ENCODE data around the gene ASIC1. TPM values are rescaled to one million over a fixed set of nuclear protein-coding genes. Genes with fewer than 3 reads are reported as not detected.

Gene ASIC1
- total RNA-seq, 2 experiments from 2014 or later = 31.3 to 33.3 TPM

DNA sequence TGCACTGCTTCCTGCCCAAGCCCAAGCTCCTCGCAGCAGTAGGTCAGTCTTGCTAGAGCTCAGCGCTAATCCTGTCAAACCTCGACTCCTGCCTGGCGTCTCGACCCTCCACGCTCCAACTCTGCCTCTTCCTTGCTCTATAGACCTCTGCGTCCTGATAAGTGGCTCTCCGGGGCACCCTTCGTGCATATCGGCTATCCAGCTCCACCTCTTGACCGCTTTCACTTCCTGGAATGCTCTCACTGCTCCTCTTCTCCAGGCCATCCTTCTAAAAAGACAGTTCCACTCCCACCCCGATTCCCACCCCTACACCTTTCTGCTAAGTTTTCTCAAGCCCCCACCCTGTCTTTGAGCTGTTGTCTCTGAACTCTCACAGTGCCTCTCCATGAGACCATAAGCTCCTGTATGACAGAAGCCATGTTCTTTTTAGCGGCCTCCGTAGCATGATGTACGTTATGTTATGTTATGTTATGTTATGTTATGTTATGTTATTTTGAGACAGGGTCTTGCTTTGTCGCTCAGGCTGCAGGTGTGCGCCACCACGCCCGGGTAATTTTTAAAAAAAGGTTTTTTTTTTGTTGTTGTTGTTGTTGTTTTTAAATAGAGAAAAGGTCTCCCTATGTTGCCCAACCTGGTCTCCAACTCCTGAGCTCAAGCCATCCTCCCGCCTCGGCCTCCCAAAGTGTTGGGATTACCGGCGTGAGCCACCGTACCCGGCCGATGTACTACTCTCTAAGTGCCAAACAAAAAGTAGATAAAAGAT, 55.2 kb downstream of the ASIC1 start:
- Mint-ChIP-seq H3K36me3 (peaks cover 15% of the 10 kb centered on the region), H3K27ac (peak overlapping the region; percentile 100), H3K9me3 (no peaks in the 10 kb centered on the region), H3K27me3 (no peaks in the 10 kb centered on the region), H3K4me3 (peak overlapping the region; percentile 100), H3K4me1 (peaks cover 26% of the 10 kb centered on the region)
- ATAC-seq (ENCODE audit: low read depth) = no peak
- no peak for DNase-seq
- POLR2A ChIA-PET = interaction anchor here (0.6 to 4.6 kb wide), 20 partner anchors 8 to 1156 kb away, joined by 3 to 42 read pairs (median 5); partner anchors contain the start of genes CERS5, GPD1, LIMA1 and RACGAP1

DNA sequence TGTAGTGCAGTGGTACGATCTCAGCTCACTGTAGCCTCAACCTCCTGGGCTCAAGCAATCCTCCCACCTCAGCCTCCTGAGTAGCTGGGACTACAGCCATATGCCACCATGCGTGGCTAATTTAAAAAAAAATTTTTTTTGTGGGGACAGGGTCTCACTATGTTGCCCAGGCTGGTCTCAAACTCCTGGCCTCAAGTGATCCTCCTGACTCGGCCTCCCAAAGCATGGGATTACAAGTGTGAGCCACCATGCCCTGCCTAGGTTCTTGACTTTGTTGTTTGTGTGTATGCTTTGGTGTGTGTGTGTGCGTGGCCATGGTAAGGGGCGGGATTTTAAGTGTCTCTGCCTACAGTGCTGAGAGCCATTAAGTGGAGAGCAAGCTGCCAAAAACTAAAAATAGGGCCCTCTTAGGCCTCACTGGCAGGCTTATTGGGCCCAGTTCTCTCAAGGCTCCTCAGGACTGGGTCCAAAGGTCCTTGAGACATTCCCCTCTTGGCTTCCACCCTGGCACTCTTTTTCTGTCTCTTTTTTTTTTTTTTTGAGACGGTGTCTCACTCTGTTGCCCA, 59.7 kb downstream of the ASIC1 start:
- no peak overlapping the region for H3K4me3 Mint-ChIP-seq
- H3K36me3 Mint-ChIP-seq = peaks cover 26% of the 10 kb centered on the region
- ATAC-seq (ENCODE audit: low read depth) (no peak), DNase-seq (no peak)
- peaks cover 16% of the 10 kb centered on the region for H3K4me1 Mint-ChIP-seq
- H3K27ac Mint-ChIP-seq = peak overlapping the region; percentile 16
- POLR2A ChIA-PET = interaction anchor here (0.7 kb wide), 1 partner anchor 284 kb away, joined by 5 read pairs; no protein-coding TSS in a partner anchor
- H3K27me3 Mint-ChIP-seq = no peaks in the 10 kb centered on the region
- no peaks in the 10 kb centered on the region for H3K9me3 Mint-ChIP-seq

GRCh38 chr12:50119387-50119786, 62.0 kb downstream of the ASIC1 start:
- POLR2A ChIA-PET = no interaction called here
- Mint-ChIP-seq H3K4me1 (peaks cover 14% of the 10 kb centered on the region), H3K27ac (no peak overlapping the region), H3K27me3 (no peaks in the 10 kb centered on the region), H3K4me3 (no peak overlapping the region), H3K9me3 (no peaks in the 10 kb centered on the region), H3K36me3 (peaks cover 31% of the 10 kb centered on the region)
- DNase-seq (no peak), ATAC-seq (ENCODE audit: low read depth) (no peak)

GRCh38 chr12:50120521-50120920, 63.1 kb downstream of the ASIC1 start:
- H3K4me1 Mint-ChIP-seq = peaks cover 19% of the 10 kb centered on the region
- H3K27ac Mint-ChIP-seq = peak overlapping the region; percentile 17
- ATAC-seq (ENCODE audit: low read depth) (no peak), DNase-seq (no peak)
- H3K36me3 Mint-ChIP-seq = peaks cover 28% of the 10 kb centered on the region
- H3K27me3 Mint-ChIP-seq = no peaks in the 10 kb centered on the region
- POLR2A ChIA-PET = interaction anchor here (0.6 to 1.1 kb wide), 3 partner anchors 9 to 95 kb away, joined by 3 to 5 read pairs (median 3); partner anchors contain the start of genes COX14 and RACGAP1
- no peaks in the 10 kb centered on the region for H3K9me3 Mint-ChIP-seq
- no peak overlapping the region for H3K4me3 Mint-ChIP-seq

DNA sequence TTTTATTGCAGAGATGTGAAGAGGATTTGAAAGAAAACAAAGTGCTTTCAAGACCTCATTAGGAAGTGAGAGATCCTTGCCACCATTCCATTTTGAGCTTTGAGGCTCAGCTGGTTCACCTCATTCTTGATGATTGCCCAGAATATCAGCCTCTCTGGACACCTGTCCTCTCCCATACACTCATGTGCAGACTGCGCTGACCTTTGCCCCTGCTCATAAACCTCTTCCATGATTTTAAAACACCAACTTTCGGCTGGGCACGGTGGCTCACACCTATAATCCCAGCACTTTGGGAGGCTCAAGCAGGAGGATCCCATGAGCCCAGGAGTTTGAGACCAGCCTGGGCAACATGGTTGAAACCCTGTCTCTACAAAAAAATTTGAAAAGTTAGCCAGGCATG, 63.6 kb downstream of the ASIC1 start:
- Mint-ChIP-seq H3K27me3 (no peaks in the 10 kb centered on the region), H3K36me3 (peaks cover 24% of the 10 kb centered on the region), H3K4me3 (no peak overlapping the region), H3K27ac (no peak overlapping the region), H3K4me1 (peaks cover 20% of the 10 kb centered on the region), H3K9me3 (no peaks in the 10 kb centered on the region)
- DNase-seq (no peak), ATAC-seq (ENCODE audit: low read depth) (no peak)
- POLR2A ChIA-PET = interaction anchor here (0.6 to 1.1 kb wide), 2 partner anchors 9 to 96 kb away, joined by 3 to 5 read pairs; partner anchors contain the start of genes COX14 and RACGAP1

DNA sequence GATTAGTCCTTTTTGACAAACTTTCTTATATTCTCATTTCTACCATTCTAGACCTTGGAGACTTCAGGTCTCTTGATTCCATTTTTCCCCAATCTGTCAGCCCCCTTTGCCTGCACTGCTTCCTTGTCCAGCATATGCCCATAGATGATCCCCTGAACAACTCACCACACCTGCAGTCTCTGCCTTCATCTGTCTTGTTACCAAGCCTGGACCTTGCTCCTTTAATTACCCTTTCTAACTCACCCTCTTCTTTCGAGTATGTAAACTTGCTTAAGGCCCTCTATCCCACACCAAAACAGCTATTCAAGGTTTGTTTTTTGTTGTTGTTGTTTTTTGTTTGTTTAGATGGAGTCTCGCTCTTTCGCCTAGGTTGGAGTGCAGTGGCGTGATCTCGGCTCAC, 64.2 kb downstream of the ASIC1 start:
- Mint-ChIP-seq H3K36me3 (peaks cover 24% of the 10 kb centered on the region), H3K4me3 (no peak overlapping the region), H3K4me1 (peaks cover 17% of the 10 kb centered on the region), H3K27me3 (no peaks in the 10 kb centered on the region), H3K9me3 (no peaks in the 10 kb centered on the region), H3K27ac (no peak overlapping the region)
- POLR2A ChIA-PET = interaction anchor here (1.7 kb wide), 1 partner anchor 9 kb away, joined by 4 read pairs; no protein-coding TSS in a partner anchor
- DNase-seq (no peak), ATAC-seq (ENCODE audit: low read depth) (no peak)

GRCh38 chr12:50123203-50123602, 65.8 kb downstream of the ASIC1 start:
- Mint-ChIP-seq H3K4me1 (peaks cover 14% of the 10 kb centered on the region), H3K27me3 (no peaks in the 10 kb centered on the region), H3K27ac (no peak overlapping the region), H3K36me3 (peaks cover 23% of the 10 kb centered on the region), H3K9me3 (no peaks in the 10 kb centered on the region), H3K4me3 (no peak overlapping the region)
- DNase-seq (no peak), ATAC-seq (ENCODE audit: low read depth) (no peak)
- POLR2A ChIA-PET = interaction anchor here (1.7 kb wide), 1 partner anchor 10 kb away, joined by 4 read pairs; no protein-coding TSS in a partner anchor

- no peaks in the 10 kb centered on the region for H3K27me3 Mint-ChIP-seq
- no peak for ATAC-seq (ENCODE audit: low read depth)
- H3K4me3 Mint-ChIP-seq = no peak overlapping the region
- peaks cover 19% of the 10 kb centered on the region for H3K36me3 Mint-ChIP-seq
- no peak for DNase-seq
- H3K27ac Mint-ChIP-seq = no peak overlapping the region
- no peaks in the 10 kb centered on the region for H3K9me3 Mint-ChIP-seq
- POLR2A ChIA-PET = interaction anchor here (1.6 kb wide), 1 partner anchor 15 kb away, joined by 6 read pairs; the partner anchor contains the start of gene COX14
- H3K4me1 Mint-ChIP-seq = peaks cover 14% of the 10 kb centered on the region
Observed at GRCh38 chr12:50127546-50127945, 70.2 kb downstream of the ASIC1 start.

DNA sequence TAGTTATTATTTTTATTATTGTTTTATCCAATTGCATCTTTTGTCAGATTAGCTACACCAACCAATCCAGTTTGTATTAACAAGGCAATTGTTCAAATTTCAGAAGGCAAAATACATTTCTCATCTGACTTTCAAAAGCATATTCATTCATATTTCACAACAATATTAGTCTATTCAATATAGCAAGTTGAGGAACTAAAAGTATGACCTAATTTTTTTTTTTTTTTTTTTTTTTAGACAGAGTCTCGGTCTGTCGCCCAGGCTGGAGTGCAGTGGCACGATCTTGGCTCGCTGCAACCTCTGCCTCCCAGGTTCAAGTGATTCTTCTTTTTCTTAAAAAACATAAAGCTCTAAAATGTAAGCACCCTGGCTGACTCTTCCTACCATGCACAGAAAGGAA, 71.9 kb downstream of the ASIC1 start:
- no peak overlapping the region for H3K27ac Mint-ChIP-seq
- H3K36me3 Mint-ChIP-seq = peaks cover 16% of the 10 kb centered on the region
- H3K27me3 Mint-ChIP-seq = no peaks in the 10 kb centered on the region
- no peaks in the 10 kb centered on the region for H3K9me3 Mint-ChIP-seq
- H3K4me3 Mint-ChIP-seq = no peak overlapping the region
- DNase-seq (no peak), ATAC-seq (ENCODE audit: low read depth) (no peak)
- POLR2A ChIA-PET = interaction anchor here (1.5 kb wide), 1 partner anchor 18 kb away, joined by 5 read pairs; the partner anchor contains the start of gene COX14
- peaks cover 11% of the 10 kb centered on the region for H3K4me1 Mint-ChIP-seq

GRCh38 chr12:50132505-50133135, 75.2 kb downstream of the ASIC1 start:
- POLR2A ChIA-PET = no interaction called here
- Mint-ChIP-seq H3K4me1 (no peaks in the 10 kb centered on the region), H3K27me3 (no peaks in the 10 kb centered on the region), H3K9me3 (no peaks in the 10 kb centered on the region), H3K36me3 (peaks cover 15% of the 10 kb centered on the region), H3K27ac (peak overlapping the region; percentile 43), H3K4me3 (no peak overlapping the region)
- DNase-seq = no peak
- no peak for ATAC-seq (ENCODE audit: low read depth)

Other genes starting within 250 kb of the ASIC1 start
- 10 to 100 TPM; 10.3 to 11.0 TPM for gene NCKAP5L, start 229.2 kb upstream of the ASIC1 start, total RNA-seq
- 10 to 100 TPM in 1 of 2 experiments, 1 to 10 TPM in 1; 9.3 to 11.4 TPM for gene BCDIN3D, start 214.5 kb upstream of the ASIC1 start, total RNA-seq
- gene FAIM2, start 153.7 kb upstream of the ASIC1 start, total RNA-seq = under 1 TPM in 1 of 2 experiments, not detected in 1; 0.22 TPM
- not detected for gene AQP2, start 106.9 kb upstream of the ASIC1 start, total RNA-seq
- gene AQP5, start 95.7 kb upstream of the ASIC1 start, total RNA-seq = not detected
- not detected for gene AQP6, start 84.6 kb upstream of the ASIC1 start, total RNA-seq
- 100 to 1,000 TPM; 132 to 135 TPM for gene RACGAP1, start 32.1 kb upstream of the ASIC1 start, total RNA-seq
- 10 to 100 TPM; 57.2 to 68.1 TPM for gene SMARCD1, start 27.7 kb downstream of the ASIC1 start, total RNA-seq
- under 1 TPM; 0.33 to 0.91 TPM for gene GPD1, start 46.4 kb downstream of the ASIC1 start, total RNA-seq
- 10 to 100 TPM; 47.5 to 54.2 TPM for gene COX14, start 54.6 kb downstream of the ASIC1 start, total RNA-seq
- 10 to 100 TPM; 47.1 to 53.0 TPM for gene CERS5, start 109.8 kb downstream of the ASIC1 start, total RNA-seq
- gene LIMA1, start 225.9 kb downstream of the ASIC1 start, total RNA-seq = 10 to 100 TPM; 11.3 to 13.6 TPM

All from activated naive CD8-positive, alpha-beta T cell treated with anti-CD3 and anti-CD28 coated beads, Interleukin-2, amount 10 ng/mL, durations not matched to agents 7 days and 5 days (primary cell).